Measurements from ENCODE around the gene ENTPD3.
A peak's percentile ranks its signal among the peaks of the same experiment; 100 is the strongest.

Gene ENTPD3

DNA sequence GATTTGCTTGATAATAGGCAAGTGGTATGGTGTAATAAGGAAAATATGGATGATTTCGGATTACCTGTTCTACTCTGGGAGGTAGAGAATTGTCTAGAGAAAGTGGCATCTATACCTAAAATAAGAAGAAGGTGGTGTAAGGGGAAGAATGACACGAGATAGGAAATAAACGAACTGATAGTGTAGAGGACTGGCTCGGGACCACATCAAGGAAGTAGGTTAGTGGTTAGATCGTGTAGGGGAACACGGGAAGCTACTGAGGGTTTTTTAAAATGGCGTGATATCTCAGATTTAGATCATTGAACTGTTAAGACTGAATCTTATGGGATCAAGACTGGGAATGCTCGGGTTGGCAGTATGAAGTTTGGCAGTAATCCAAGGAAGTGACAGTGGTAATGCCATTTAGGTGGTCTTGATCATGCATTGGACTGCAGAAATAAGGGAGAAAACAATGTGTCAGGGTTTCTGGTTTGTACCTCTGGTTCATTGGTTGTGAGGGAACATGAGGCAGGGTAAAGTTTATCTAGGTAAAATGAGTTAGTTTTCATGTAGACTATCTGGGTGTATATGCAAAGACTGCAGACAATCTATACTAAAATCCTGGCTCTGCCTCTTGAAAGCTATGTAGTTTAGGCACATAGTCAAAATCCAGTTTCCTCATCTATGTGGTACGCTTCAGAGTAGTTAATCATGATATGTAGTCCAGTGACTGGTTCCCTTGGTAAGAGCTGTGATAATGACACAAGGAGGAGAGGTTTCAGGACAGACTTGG, 77.5 kb downstream of the ENTPD3 start:
- DNase-seq (ENCODE audit: low read depth), result no peak
- no peak overlapping the region for H3K4me3 ChIP-seq (ENCODE audit: control insufficient read depth, low read depth, low read length)
- TF ChIP-seq, protein P1, sequence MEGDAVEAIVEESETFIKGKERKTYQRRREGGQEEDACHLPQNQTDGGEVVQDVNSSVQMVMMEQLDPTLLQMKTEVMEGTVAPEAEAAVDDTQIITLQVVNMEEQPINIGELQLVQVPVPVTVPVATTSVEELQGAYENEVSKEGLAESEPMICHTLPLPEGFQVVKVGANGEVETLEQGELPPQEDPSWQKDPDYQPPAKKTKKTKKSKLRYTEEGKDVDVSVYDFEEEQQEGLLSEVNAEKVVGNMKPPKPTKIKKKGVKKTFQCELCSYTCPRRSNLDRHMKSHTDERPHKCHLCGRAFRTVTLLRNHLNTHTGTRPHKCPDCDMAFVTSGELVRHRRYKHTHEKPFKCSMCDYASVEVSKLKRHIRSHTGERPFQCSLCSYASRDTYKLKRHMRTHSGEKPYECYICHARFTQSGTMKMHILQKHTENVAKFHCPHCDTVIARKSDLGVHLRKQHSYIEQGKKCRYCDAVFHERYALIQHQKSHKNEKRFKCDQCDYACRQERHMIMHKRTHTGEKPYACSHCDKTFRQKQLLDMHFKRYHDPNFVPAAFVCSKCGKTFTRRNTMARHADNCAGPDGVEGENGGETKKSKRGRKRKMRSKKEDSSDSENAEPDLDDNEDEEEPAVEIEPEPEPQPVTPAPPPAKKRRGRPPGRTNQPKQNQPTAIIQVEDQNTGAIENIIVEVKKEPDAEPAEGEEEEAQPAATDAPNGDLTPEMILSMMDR (conservative IDR thresholded peaks at IDR 0.05; ENCODE audit: control insufficient read depth, insufficient read depth, low read depth, low read length), result no peak

GRCh38 chr3:40465111-40465407, 78.1 kb downstream of the ENTPD3 start:
- TF ChIP-seq, protein P1 (conservative IDR thresholded peaks at IDR 0.05; ENCODE audit: control insufficient read depth, insufficient read depth, low read depth, low read length), result no peak
- no peak for DNase-seq (ENCODE audit: low read depth)
- H3K4me3 ChIP-seq (ENCODE audit: control insufficient read depth, low read depth, low read length), result no peak overlapping the region

GRCh38 chr3:40465456-40465855, 78.5 kb downstream of the ENTPD3 start:
- no peak overlapping the region for H3K4me3 ChIP-seq (ENCODE audit: control insufficient read depth, low read depth, low read length)
- no peak for DNase-seq (ENCODE audit: low read depth)
- TF ChIP-seq, protein P1 (conservative IDR thresholded peaks at IDR 0.05; ENCODE audit: control insufficient read depth, insufficient read depth, low read depth, low read length), result no peak

DNA sequence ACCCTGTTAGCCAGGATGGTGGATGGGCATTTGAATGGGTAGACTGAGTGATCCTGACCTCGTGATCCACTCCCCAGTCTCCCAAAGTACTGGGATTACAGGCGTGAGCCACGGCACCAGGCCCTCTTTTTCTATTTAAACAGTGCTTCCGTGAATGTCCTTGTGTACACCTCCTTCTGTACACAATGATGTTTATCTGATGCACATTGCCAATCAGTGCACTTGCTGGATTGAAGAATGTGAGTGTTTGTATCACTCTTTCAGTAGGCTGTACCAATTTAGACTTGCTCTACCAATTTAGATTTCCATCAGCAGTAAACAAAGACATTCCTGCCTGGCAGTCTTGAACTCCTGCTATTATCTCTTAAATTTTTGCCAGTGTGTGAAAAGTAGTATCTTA, 81.0 kb downstream of the ENTPD3 start:
- no peak for DNase-seq (ENCODE audit: low read depth)
- no peak overlapping the region for H3K4me3 ChIP-seq (ENCODE audit: control insufficient read depth, low read depth, low read length)
- TF ChIP-seq, protein P1 (conservative IDR thresholded peaks at IDR 0.05; ENCODE audit: control insufficient read depth, insufficient read depth, low read depth, low read length), result no peak

DNA sequence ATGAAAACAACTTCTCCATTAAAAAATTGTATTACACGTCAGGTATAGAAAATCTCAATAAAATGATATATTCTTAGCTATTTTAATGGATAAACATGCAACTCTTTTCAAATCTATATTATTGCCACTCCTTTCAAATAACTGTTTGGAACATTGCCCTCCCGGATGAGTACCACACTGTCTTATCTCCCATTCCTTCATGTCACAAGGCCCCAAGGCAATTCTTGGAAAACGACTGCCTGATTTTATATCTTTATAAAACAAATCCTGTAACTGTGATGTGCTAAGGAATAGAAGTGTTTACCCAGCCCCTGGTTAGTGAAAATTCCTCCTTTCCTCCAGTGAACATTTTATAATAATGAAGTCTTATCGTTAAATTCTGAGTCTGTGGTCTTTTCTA, 83.7 kb downstream of the ENTPD3 start:
- DNase-seq (ENCODE audit: low read depth), result no peak
- TF ChIP-seq, protein P1 (conservative IDR thresholded peaks at IDR 0.05; ENCODE audit: control insufficient read depth, insufficient read depth, low read depth, low read length), result no peak

GRCh38 chr3:40476478-40477470, 89.8 kb downstream of the ENTPD3 start, which contains the start of gene ZNF619:
Gene ZNF619 (plus strand): TSS chr3:40477122. CDS start chr3:40477980, 858 bp downstream.
- H3K4me3 ChIP-seq (ENCODE audit: control insufficient read depth, low read depth, low read length), result peak within 1 kb of the TSS; percentile 85
- TF ChIP-seq, protein P1 (conservative IDR thresholded peaks at IDR 0.05; ENCODE audit: control insufficient read depth, insufficient read depth, low read depth, low read length), result no peak
- peak; percentile 71 for DNase-seq (ENCODE audit: low read depth)

More for the DNA sequence above, 83.7 kb downstream of the ENTPD3 start:
- no peak overlapping the region for H3K4me3 ChIP-seq (ENCODE audit: control insufficient read depth, low read depth, low read length)
